GM18870 (cell line): ENCODE data around the gene OR5L2.
"Not testable (repeated sequence)": the region's sequence is repeated elsewhere in the genome, so short reads cannot be mapped to it uniquely, and the experiment has no call there.

Experiments
- ATAC-seq: cut with Tn5 transposase; IDR thresholded peaks from one replicate; pipeline ENCODE4 v1.9.1; 2021; ENCODE audit warnings: moderate library complexity; ENCODE audit not compliant: unreplicated experiment

The OR5L2 gene

GRCh38 chr11:55826919-55827318 lies at the start of gene OR5L2:
Gene OR5L2, plus strand, starts transcription at chr11:55827219. Its CDS starts 0 bp downstream, at chr11:55827219.
- no peak for ATAC-seq

- no peak for ATAC-seq
These were observed 35.4 kb upstream of the OR5L2 start for GRCh38 chr11:55791606-55792005.

- ATAC-seq: no peak
These were observed 33.7 kb upstream of the OR5L2 start for GRCh38 chr11:55793321-55793720.

GRCh38 chr11:55795256-55795655 lies 31.8 kb upstream of the OR5L2 start, which contains the start of gene OR5D14:
Gene OR5D14, plus strand, starts transcription at chr11:55795556. Its CDS starts 0 bp downstream, at chr11:55795556.
- no peak for ATAC-seq

- no peak for ATAC-seq
These were observed 20.8 kb upstream of the OR5L2 start for GRCh38 chr11:55806248-55806647.

GRCh38 chr11:55811067-55811466 lies 16.0 kb upstream of the OR5L2 start, which contains the start of gene OR5L1:
Gene OR5L1, plus strand, starts transcription at chr11:55811367. Its CDS starts 100 bp downstream, at chr11:55811467.
- ATAC-seq: no peak

- ATAC-seq: no peak
These were observed 7.7 kb upstream of the OR5L2 start, which contains the start of gene OR5D18 for GRCh38 chr11:55819330-55819729. Gene OR5D18, plus strand, starts transcription at chr11:55819630. Its CDS starts 0 bp downstream, at chr11:55819630.

GRCh38 chr11:55838452-55838851 lies 11.4 kb downstream of the OR5L2 start, which contains the start of gene OR5D16:
Gene OR5D16, plus strand, starts transcription at chr11:55838752. Its CDS starts 0 bp downstream, at chr11:55838752.
- no peak for ATAC-seq

- no peak for ATAC-seq
These were observed 20.4 kb downstream of the OR5L2 start for GRCh38 chr11:55847453-55847852.

GRCh38 chr11:55849037-55849436 lies 22.0 kb downstream of the OR5L2 start:
- ATAC-seq: no peak

GRCh38 chr11:55852141-55852540 lies 25.1 kb downstream of the OR5L2 start:
- no peak for ATAC-seq

GRCh38 chr11:55854704-55855103 lies 27.7 kb downstream of the OR5L2 start:
- peak; percentile 67 for ATAC-seq

GRCh38 chr11:55867354-55867753 lies 40.3 kb downstream of the OR5L2 start:
- not testable (repeated sequence) for ATAC-seq

- ATAC-seq: not testable (repeated sequence)
These were observed 45.7 kb downstream of the OR5L2 start for GRCh38 chr11:55872731-55873130.

- not testable (repeated sequence) for ATAC-seq
These were observed 46.1 kb downstream of the OR5L2 start for GRCh38 chr11:55873146-55873545.
